GM12873 (cell line): ENCODE measurements around the gene RFC4.

Experiments used
- CTCF ChIP-seq: IDR thresholded peaks from 2 replicates; pipeline ENCODE4 v1.5.1; 2012; ENCODE audit warnings: low read depth, mild to moderate bottlenecking, moderate library complexity, low read length, control low read depth; ENCODE audit not compliant: insufficient read depth; ENCODE audit errors: missing control alignments

RFC4 gene

GRCh38 chr3:186844908-186845307, 38.6 kb upstream of the RFC4 start:
- no peak for TF ChIP-seq CTCF

- TF ChIP-seq CTCF = no peak
Measured at GRCh38 chr3:186843039-186843432, 36.8 kb upstream of the RFC4 start.

GRCh38 chr3:186842426-186843038, 36.2 kb upstream of the RFC4 start, which contains the start of gene ADIPOQ:
Gene ADIPOQ, plus strand, starts transcription at chr3:186842710. Its CDS starts 10,349 bp downstream, at chr3:186853059.
- TF ChIP-seq CTCF = no peak

GRCh38 chr3:186841620-186842019, 35.3 kb upstream of the RFC4 start:
- no peak for TF ChIP-seq CTCF

GRCh38 chr3:186839874-186840641, 33.8 kb upstream of the RFC4 start:
- no peak for TF ChIP-seq CTCF

GRCh38 chr3:186832276-186832675, 26.0 kb upstream of the RFC4 start:
- no peak for TF ChIP-seq CTCF

- TF ChIP-seq CTCF = no peak
Measured at GRCh38 chr3:186831798-186832197, 25.5 kb upstream of the RFC4 start.
